Cardiac fibroblast (primary cell): Measurements from ENCODE around the gene KIF21B.

ENCODE experiments used
- DNase-seq, 2 donors: peaks; one replicate each; pipeline versions ENCODE4 v3.0.0 to v3.0.0-alpha.2; 2010; ENCODE audit warnings: low read depth in 2 of 2
- H3K4me3 ChIP-seq, 2 donors: replicated peaks in 1 of 2; 1 replicate in 1 of 2; 2 replicates in 1 of 2; pipeline ENCODE4 v1.5.1; 2011; ENCODE audit warnings: low read depth in 2 of 2, low read length in 2 of 2, mild to moderate bottlenecking in 2 of 2, moderate library complexity in 1 of 2
- TF ChIP-seq, protein P1 (sequence below): IDR thresholded peaks from one replicate; pipeline ENCODE4 v1.5.1; 2011; ENCODE audit warnings: low read depth, mild to moderate bottlenecking, low read length, inconsistent platforms

KIF21B gene

DNA sequence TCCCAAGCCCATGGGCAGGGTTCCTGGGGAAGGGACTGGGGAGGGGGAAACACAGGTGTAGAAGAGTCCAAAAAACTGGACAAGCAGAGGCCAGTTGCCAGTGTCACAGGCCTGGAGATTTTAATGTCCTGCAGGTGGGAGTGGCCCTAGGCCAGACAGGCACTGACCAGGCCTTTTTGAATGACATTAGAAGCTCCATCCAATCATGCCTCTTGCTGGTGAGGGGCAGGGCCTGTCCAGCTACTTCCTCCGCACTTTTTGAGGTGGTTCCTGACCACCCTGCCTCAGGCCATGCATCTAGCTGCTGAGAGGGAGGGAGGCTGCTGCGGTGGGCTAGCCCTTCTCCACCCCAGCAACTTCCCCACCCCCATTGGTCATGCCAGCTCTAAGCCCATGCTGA lies 15.9 kb upstream of the KIF21B start:
- TF ChIP-seq, protein P1, sequence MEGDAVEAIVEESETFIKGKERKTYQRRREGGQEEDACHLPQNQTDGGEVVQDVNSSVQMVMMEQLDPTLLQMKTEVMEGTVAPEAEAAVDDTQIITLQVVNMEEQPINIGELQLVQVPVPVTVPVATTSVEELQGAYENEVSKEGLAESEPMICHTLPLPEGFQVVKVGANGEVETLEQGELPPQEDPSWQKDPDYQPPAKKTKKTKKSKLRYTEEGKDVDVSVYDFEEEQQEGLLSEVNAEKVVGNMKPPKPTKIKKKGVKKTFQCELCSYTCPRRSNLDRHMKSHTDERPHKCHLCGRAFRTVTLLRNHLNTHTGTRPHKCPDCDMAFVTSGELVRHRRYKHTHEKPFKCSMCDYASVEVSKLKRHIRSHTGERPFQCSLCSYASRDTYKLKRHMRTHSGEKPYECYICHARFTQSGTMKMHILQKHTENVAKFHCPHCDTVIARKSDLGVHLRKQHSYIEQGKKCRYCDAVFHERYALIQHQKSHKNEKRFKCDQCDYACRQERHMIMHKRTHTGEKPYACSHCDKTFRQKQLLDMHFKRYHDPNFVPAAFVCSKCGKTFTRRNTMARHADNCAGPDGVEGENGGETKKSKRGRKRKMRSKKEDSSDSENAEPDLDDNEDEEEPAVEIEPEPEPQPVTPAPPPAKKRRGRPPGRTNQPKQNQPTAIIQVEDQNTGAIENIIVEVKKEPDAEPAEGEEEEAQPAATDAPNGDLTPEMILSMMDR = no peak
- DNase-seq = no peak
- H3K4me3 ChIP-seq = no peak overlapping the region

- TF ChIP-seq, protein P1 = no peak
- H3K4me3 ChIP-seq = no peak overlapping the region
- DNase-seq = no peak
These were observed 14.8 kb upstream of the KIF21B start for GRCh38 chr1:201038186-201038876.

DNA sequence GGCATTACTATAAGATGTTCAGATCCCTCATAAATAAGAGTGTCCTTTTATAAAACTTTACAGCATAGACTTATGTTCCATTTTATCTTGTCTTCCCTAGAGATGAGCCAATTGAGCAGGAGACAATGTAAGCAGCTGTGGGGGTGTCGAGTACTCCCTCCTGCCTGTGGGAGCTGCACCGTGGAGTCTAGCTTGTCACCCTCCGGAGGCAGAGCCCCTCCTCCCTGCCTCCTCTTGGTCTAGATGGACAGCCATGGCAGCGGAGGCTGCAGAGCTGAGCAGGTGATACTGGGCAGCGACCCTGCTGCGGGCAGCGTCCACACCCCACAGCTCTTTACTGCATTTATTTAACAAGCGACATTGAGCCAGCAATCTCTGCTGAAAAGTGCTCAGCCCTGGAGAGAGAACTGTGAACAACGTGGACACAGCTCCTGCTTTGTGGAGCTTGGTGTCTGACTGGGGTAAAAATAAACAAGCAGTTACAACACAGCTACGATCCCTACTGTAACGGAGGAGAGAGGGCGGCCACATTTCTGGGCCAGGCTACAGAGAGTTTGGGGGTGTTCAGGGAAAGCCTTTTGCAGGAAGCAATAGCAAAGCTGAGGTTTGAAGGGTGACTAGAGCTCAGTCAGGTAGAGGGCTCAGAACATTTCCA lies 12.8 kb upstream of the KIF21B start:
- TF ChIP-seq, protein P1 = no peak
- DNase-seq = no peak
- H3K4me3 ChIP-seq = no peak overlapping the region

DNA sequence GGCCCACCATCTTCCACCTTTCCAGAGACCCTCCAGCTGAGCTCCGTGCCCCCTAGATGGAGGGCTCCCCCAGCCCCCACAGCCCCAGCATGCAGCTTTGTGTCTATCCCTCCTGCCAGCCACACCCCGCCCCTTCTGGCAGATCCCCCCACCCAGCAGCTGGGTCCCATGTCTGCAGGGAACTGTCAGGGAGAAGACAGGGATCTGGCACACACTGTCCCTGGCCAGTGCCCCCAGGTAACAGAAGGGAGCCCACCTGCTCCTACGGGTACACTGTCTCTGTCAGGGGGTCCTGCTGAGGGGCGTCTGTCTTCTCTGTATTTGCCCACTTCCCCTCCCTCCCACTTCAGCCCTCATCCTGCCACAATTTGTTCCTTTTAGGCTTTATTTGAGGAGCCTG lies 11.2 kb upstream of the KIF21B start:
- TF ChIP-seq, protein P1 = no peak
- no peak overlapping the region for H3K4me3 ChIP-seq
- DNase-seq = no peak

- no peak overlapping the region for H3K4me3 ChIP-seq
- DNase-seq = no peak
- TF ChIP-seq, protein P1 = no peak
These were observed 8.9 kb upstream of the KIF21B start for GRCh38 chr1:201032408-201032807.

- peak; percentile 45 to 69 for DNase-seq
- TF ChIP-seq, protein P1 = no peak
- no peak overlapping the region for H3K4me3 ChIP-seq
These were observed 5.0 kb upstream of the KIF21B start for GRCh38 chr1:201028461-201028889.
